Measurements from ENCODE around the gene GCG.

DNA sequence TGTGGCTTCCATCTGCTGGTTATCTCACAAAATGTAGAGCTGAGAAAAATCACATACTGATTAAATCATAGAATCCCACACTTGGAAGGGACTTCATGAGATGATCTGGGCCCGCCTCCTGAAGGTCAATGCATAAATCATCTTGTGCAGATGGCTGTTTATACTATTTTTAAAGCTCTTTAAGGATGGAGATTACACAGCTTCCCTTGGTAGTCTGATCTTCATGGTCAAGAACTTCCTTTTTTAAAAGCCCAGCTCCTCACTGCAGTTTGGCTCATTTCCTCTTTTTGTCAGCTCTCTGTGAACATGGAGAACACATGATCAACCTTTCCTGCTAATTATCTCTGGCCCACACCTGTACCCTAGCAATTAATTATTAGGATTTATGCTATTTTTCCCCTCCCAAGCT is 25.9 kb downstream of the GCG start:
- TF ChIP-seq CTCF (IDR thresholded peaks at IDR 0.05) (no peak), POLR2AphosphoS5 (IDR thresholded peaks at IDR 0.05) (no peak), POLR2A (IDR thresholded peaks at IDR 0.05) (no peak)

Measured in stomach (tissue), 4 donors.